ENCODE measurements around the gene KCNQ5. TPM values are rescaled to one million over a fixed set of nuclear protein-coding genes. Genes with fewer than 3 reads are reported as not detected.

The KCNQ5 gene
- total RNA-seq, 3 donors from 2014 or later (not counting 1 experiment from before 2014, with no cell fraction given), result 8.2 to 9.7 (median 8.7) TPM

GRCh38 chr6:72841195-72841594 is 219.3 kb downstream of the KCNQ5 start:
- no CpG with 5 or more reads among the region's 2 CpGs for WGBS (ENCODE audit: insufficient coverage)

GRCh38 chr6:72842140-72842539 is 220.3 kb downstream of the KCNQ5 start:
- H3K4me3 Mint-ChIP-seq, result no peak overlapping the region
- Histone ChIP-seq H3K27me3 (ENCODE audit: control insufficient read depth, insufficient read depth, low read length) (no peaks in the 10 kb centered on the region), H3K4me3 (ENCODE audit: low read length) (no peak overlapping the region), H3K4me1 (ENCODE audit: control insufficient read depth, insufficient read depth, low read length) (no peaks in the 10 kb centered on the region), H3K9me3 (ENCODE audit: control insufficient read depth, insufficient read depth, low read length) (no peaks in the 10 kb centered on the region), H3K36me3 (ENCODE audit: control insufficient read depth, insufficient read depth, low read length) (no peaks in the 10 kb centered on the region), H3K27ac (ENCODE audit: low read length) (no peak overlapping the region)
- H3K36me3 Mint-ChIP-seq, result no peaks in the 10 kb centered on the region
- peaks cover 0 to 5% of the 10 kb centered on the region in 2 donors for H3K4me1 Mint-ChIP-seq
- H3K9me3 Mint-ChIP-seq, result no peaks in the 10 kb centered on the region
- ATAC-seq (no peak), DNase-seq (no peak)
- no peak for TF ChIP-seq CTCF (IDR thresholded peaks at IDR 0.05)
- WGBS (ENCODE audit: insufficient coverage), result 98% methylated on average over 4 of the region's 4 CpGs
- H3K27me3 Mint-ChIP-seq (ENCODE audit: low read depth in 2 of 2), result no peaks in the 10 kb centered on the region
- intact Hi-C loops (cut with micrococcal nuclease), result no loop called here
- no peak overlapping the region for H3K27ac Mint-ChIP-seq

More at GRCh38 chr6:72841195-72841594, 219.3 kb downstream of the KCNQ5 start:
- no peaks in the 10 kb centered on the region for H3K27me3 ChIP-seq (ENCODE audit: control insufficient read depth, insufficient read depth, low read length)
- no peaks in the 10 kb centered on the region for H3K36me3 Mint-ChIP-seq
- no peak for TF ChIP-seq CTCF (IDR thresholded peaks at IDR 0.05)
- no peak overlapping the region for H3K4me3 ChIP-seq (ENCODE audit: low read length)
- intact Hi-C loops (cut with micrococcal nuclease), result no loop called here
- no peak overlapping the region for H3K4me3 Mint-ChIP-seq
- H3K4me1 Mint-ChIP-seq, result peaks cover 0 to 5% of the 10 kb centered on the region in 2 donors
- H3K27me3 Mint-ChIP-seq (ENCODE audit: low read depth in 2 of 2), result no peaks in the 10 kb centered on the region
- no peak overlapping the region for H3K27ac Mint-ChIP-seq
- DNase-seq, result no peak
- no peak overlapping the region for H3K27ac ChIP-seq (ENCODE audit: low read length)
- ATAC-seq, result no peak
- H3K4me1 ChIP-seq (ENCODE audit: control insufficient read depth, insufficient read depth, low read length), result no peaks in the 10 kb centered on the region
- no peaks in the 10 kb centered on the region for H3K9me3 Mint-ChIP-seq
- H3K36me3 ChIP-seq (ENCODE audit: control insufficient read depth, insufficient read depth, low read length), result no peaks in the 10 kb centered on the region
- no peaks in the 10 kb centered on the region for H3K9me3 ChIP-seq (ENCODE audit: control insufficient read depth, insufficient read depth, low read length)

GRCh38 chr6:72844614-72845013 is 222.8 kb downstream of the KCNQ5 start:
- no peak overlapping the region for H3K27ac ChIP-seq (ENCODE audit: low read length)
- intact Hi-C loops (cut with micrococcal nuclease), result no loop called here
- H3K9me3 ChIP-seq (ENCODE audit: control insufficient read depth, insufficient read depth, low read length), result no peaks in the 10 kb centered on the region
- H3K27me3 ChIP-seq (ENCODE audit: control insufficient read depth, insufficient read depth, low read length), result no peaks in the 10 kb centered on the region
- no peak for ATAC-seq
- Mint-ChIP-seq H3K27me3 (ENCODE audit: low read depth in 2 of 2) (no peaks in the 10 kb centered on the region), H3K4me1 (peaks cover 0 to 5% of the 10 kb centered on the region in 2 donors), H3K9me3 (no peaks in the 10 kb centered on the region), H3K27ac (no peak overlapping the region), H3K36me3 (no peaks in the 10 kb centered on the region), H3K4me3 (no peak overlapping the region)
- no peak for DNase-seq
- 99% methylated on average over 3 of the region's 4 CpGs for WGBS (ENCODE audit: insufficient coverage)
- H3K4me1 ChIP-seq (ENCODE audit: control insufficient read depth, insufficient read depth, low read length), result no peaks in the 10 kb centered on the region
- no peak for TF ChIP-seq CTCF (IDR thresholded peaks at IDR 0.05)
- no peak overlapping the region for H3K4me3 ChIP-seq (ENCODE audit: low read length)
- H3K36me3 ChIP-seq (ENCODE audit: control insufficient read depth, insufficient read depth, low read length), result no peaks in the 10 kb centered on the region

- TF ChIP-seq CTCF (IDR thresholded peaks at IDR 0.05), result no peak
- no peak overlapping the region for H3K27ac ChIP-seq (ENCODE audit: low read length)
- Mint-ChIP-seq H3K4me3 (no peak overlapping the region), H3K27me3 (ENCODE audit: low read depth in 2 of 2) (no peaks in the 10 kb centered on the region), H3K27ac (no peak overlapping the region), H3K9me3 (no peaks in the 10 kb centered on the region), H3K4me1 (no peaks in the 10 kb centered on the region), H3K36me3 (no peaks in the 10 kb centered on the region)
- H3K36me3 ChIP-seq (ENCODE audit: control insufficient read depth, insufficient read depth, low read length), result no peaks in the 10 kb centered on the region
- DNase-seq (no peak), ATAC-seq (no peak)
- no peak overlapping the region for H3K4me3 ChIP-seq (ENCODE audit: low read length)
- no peaks in the 10 kb centered on the region for H3K27me3 ChIP-seq (ENCODE audit: control insufficient read depth, insufficient read depth, low read length)
- intact Hi-C loops (cut with micrococcal nuclease), result no loop called here
- no peaks in the 10 kb centered on the region for H3K4me1 ChIP-seq (ENCODE audit: control insufficient read depth, insufficient read depth, low read length)
- H3K9me3 ChIP-seq (ENCODE audit: control insufficient read depth, insufficient read depth, low read length), result no peaks in the 10 kb centered on the region
Measured at GRCh38 chr6:72849346-72849745, 227.5 kb downstream of the KCNQ5 start.
